KG1 (cell line): ENCODE results near the gene CIROP.

ENCODE experiments used
- DNase-seq: peaks from one replicate; lab custom pipeline; 2025; lab: John Stamatoyannopoulos, UW

Gene CIROP

GRCh38 chr14:23093991-23094665 lies 10.7 kb downstream of the CIROP start:
- no peak for DNase-seq

GRCh38 chr14:23093526-23093925 lies 11.3 kb downstream of the CIROP start:
- DNase-seq, result no peak

GRCh38 chr14:23093104-23093503 lies 11.7 kb downstream of the CIROP start:
- no peak for DNase-seq

GRCh38 chr14:23091294-23092225 lies 13.2 kb downstream of the CIROP start:
- no peak for DNase-seq

GRCh38 chr14:23090254-23090636 lies 14.5 kb downstream of the CIROP start:
- no peak for DNase-seq

GRCh38 chr14:23089498-23090253 lies 15.1 kb downstream of the CIROP start:
- DNase-seq, result no peak

- no peak for DNase-seq
Measured at GRCh38 chr14:23086565-23086964, 18.2 kb downstream of the CIROP start.

GRCh38 chr14:23085458-23085857 lies 19.3 kb downstream of the CIROP start:
- DNase-seq, result no peak

GRCh38 chr14:23080474-23080873 lies 24.3 kb downstream of the CIROP start:
- no peak for DNase-seq

GRCh38 chr14:23079716-23080115 lies 25.1 kb downstream of the CIROP start:
- no peak for DNase-seq

GRCh38 chr14:23078692-23079116 lies 26.1 kb downstream of the CIROP start:
- DNase-seq, result no peak

GRCh38 chr14:23077962-23078361 lies 26.8 kb downstream of the CIROP start:
- no peak for DNase-seq

GRCh38 chr14:23076785-23077408 lies 27.9 kb downstream of the CIROP start:
- no peak for DNase-seq

- no peak for DNase-seq
Measured at GRCh38 chr14:23074906-23075305, 29.9 kb downstream of the CIROP start.

- DNase-seq, result no peak
Measured at GRCh38 chr14:23071921-23072539, 32.8 kb downstream of the CIROP start.

- no peak for DNase-seq
Measured at GRCh38 chr14:23071244-23071920, 33.4 kb downstream of the CIROP start.

GRCh38 chr14:23070262-23071129 lies 34.3 kb downstream of the CIROP start:
- DNase-seq, result no peak

GRCh38 chr14:23069413-23069806 lies 35.4 kb downstream of the CIROP start:
- DNase-seq, result no peak

- DNase-seq, result no peak
Measured at GRCh38 chr14:23068789-23069412, 35.9 kb downstream of the CIROP start.
